Daoy (cell line): ENCODE measurements around the gene PTK6. TPM values are rescaled to one million over a fixed set of nuclear protein-coding genes. Genes with fewer than 3 reads are reported as not detected.
A peak's percentile ranks its signal among the peaks of the same experiment; 100 is the strongest.
"Not testable (repeated sequence)": the region's sequence is repeated elsewhere in the genome, so short reads cannot be mapped to it uniquely, and the experiment has no call there.

Experiments used
- DNase-seq: peaks from one replicate; pipeline ENCODE4 v3.0.0-alpha.2; 2015; ENCODE audit warnings: low read depth
- total RNA-seq: library from RNA; depleted of rRNA; stranded (reverse); fragments of >200 nt; shearing (Covaris generic); gene quantifications from 2 replicates; pipeline ENCODE4 v1.2.3, GENCODE V29; 2014

PTK6 gene
- total RNA-seq, 1 experiment from 2014 or later: not detected

GRCh38 chr20:63529861-63530787 lies 7.1 kb downstream of the PTK6 start:
- no peak for DNase-seq

- DNase-seq: no peak
These were observed 7.9 kb downstream of the PTK6 start for GRCh38 chr20:63529180-63529860.

GRCh38 chr20:63527184-63527583 lies 10.0 kb downstream of the PTK6 start:
- DNase-seq: no peak

- DNase-seq: no peak
These were observed 11.2 kb downstream of the PTK6 start for GRCh38 chr20:63525971-63526370.

GRCh38 chr20:63525185-63525584 lies 12.0 kb downstream of the PTK6 start:
- DNase-seq: no peak

GRCh38 chr20:63522981-63523611 lies 14.1 kb downstream of the PTK6 start:
- DNase-seq: no peak

GRCh38 chr20:63522091-63522868 lies 14.9 kb downstream of the PTK6 start:
- DNase-seq: no peak

GRCh38 chr20:63521602-63522001 lies 15.6 kb downstream of the PTK6 start:
- DNase-seq: no peak

GRCh38 chr20:63520934-63521601 lies 16.1 kb downstream of the PTK6 start:
- DNase-seq: peak; percentile 69

GRCh38 chr20:63520504-63520933 lies 16.7 kb downstream of the PTK6 start, which contains the start of gene PPDPF:
PPDPF (plus strand) TSS chr20:63520765; CDS start chr20:63521309, 544 bp downstream.
- DNase-seq: peak; percentile 79

GRCh38 chr20:63519668-63520503 lies 17.3 kb downstream of the PTK6 start:
- DNase-seq: peak; percentile 74

- no peak for DNase-seq
These were observed 18.1 kb downstream of the PTK6 start for GRCh38 chr20:63518946-63519667.

GRCh38 chr20:63518351-63518861 lies 18.8 kb downstream of the PTK6 start:
- no peak for DNase-seq

- no peak for DNase-seq
These were observed 19.5 kb downstream of the PTK6 start for GRCh38 chr20:63517376-63518309.

- not testable (repeated sequence) for DNase-seq
These were observed 22.7 kb downstream of the PTK6 start for GRCh38 chr20:63514520-63514919.

GRCh38 chr20:63513207-63513606 lies 24.0 kb downstream of the PTK6 start:
- no peak for DNase-seq

GRCh38 chr20:63509088-63509564 lies 28.1 kb downstream of the PTK6 start:
- DNase-seq: no peak
